Thyroid gland (tissue), 4 donors: Measurements from ENCODE around the gene TEX2.

Source experiments
- CTCF ChIP-seq, 6 experiments: fragments of 200-600 bp in 3 of 6; fragments of 450-650 bp in 3 of 6; sonication (generic) in 3 of 6; IDR thresholded peaks; one replicate each; pipeline ENCODE4 v1.5.1; 2016 to 2019; ENCODE audit warnings: antibody characterized with exemption in 6 of 6, mild to moderate bottlenecking in 2 of 6, inconsistent platforms in 1 of 6, moderate library complexity in 1 of 6
- POLR2A ChIP-seq, 2 donors: fragments of 450-650 bp; IDR thresholded peaks; one replicate each; pipeline ENCODE4 v1.6.1; 2017; ENCODE audit warnings: antibody characterized with exemption in 2 of 2, mild to moderate bottlenecking in 2 of 2, moderate library complexity in 1 of 2

- TF ChIP-seq POLR2A (IDR thresholded peaks at IDR 0.05) (no peak), CTCF (IDR thresholded peaks at IDR 0.05) (no peak)
Observed at GRCh38 chr17:64300699-64300965, 37.6 kb upstream of the TEX2 start.
